Measurements from ENCODE around the gene CDYL. TPM values are rescaled to one million over a fixed set of nuclear protein-coding genes. Genes with fewer than 3 reads are reported as not detected.

Gene CDYL, protein sequence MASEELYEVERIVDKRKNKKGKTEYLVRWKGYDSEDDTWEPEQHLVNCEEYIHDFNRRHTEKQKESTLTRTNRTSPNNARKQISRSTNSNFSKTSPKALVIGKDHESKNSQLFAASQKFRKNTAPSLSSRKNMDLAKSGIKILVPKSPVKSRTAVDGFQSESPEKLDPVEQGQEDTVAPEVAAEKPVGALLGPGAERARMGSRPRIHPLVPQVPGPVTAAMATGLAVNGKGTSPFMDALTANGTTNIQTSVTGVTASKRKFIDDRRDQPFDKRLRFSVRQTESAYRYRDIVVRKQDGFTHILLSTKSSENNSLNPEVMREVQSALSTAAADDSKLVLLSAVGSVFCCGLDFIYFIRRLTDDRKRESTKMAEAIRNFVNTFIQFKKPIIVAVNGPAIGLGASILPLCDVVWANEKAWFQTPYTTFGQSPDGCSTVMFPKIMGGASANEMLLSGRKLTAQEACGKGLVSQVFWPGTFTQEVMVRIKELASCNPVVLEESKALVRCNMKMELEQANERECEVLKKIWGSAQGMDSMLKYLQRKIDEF
- 18.1 and 27.8 TPM in 2 replicates for total RNA-seq

- DNase-seq (ENCODE audit: low read depth in 2 of 2), result peak; percentile 92 to 95
Observed at GRCh38 chr6:4776131-4776492, at the start of gene CDYL. TSS of gene CDYL (plus strand) at chr6:4776404. CDS start at chr6:4776784, 380 bp downstream.

DNA sequence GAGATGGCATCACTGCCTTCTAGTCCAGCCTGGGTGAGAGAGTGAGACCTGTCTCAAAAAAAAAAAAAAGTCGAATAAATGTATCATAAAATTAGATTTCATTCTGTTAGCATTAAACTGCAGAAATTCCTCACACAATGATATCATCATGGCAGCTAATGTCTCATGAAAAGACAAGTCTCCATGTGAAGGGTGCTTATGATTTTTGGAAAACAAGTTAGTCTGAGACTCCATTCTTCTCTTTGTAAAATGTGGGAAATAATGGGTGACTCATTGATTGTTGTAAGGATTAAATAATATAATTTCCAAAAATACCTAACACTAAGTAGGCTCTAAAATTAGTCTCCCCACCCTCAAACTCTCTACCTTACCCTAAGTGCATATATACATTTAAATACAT lies 49.6 kb upstream of the CDYL start:
- DNase-seq (ENCODE audit: low read depth in 2 of 2), result no peak

- no peak for DNase-seq (ENCODE audit: low read depth in 2 of 2)
Observed at GRCh38 chr6:4727217-4727616, 49.0 kb upstream of the CDYL start.

DNA sequence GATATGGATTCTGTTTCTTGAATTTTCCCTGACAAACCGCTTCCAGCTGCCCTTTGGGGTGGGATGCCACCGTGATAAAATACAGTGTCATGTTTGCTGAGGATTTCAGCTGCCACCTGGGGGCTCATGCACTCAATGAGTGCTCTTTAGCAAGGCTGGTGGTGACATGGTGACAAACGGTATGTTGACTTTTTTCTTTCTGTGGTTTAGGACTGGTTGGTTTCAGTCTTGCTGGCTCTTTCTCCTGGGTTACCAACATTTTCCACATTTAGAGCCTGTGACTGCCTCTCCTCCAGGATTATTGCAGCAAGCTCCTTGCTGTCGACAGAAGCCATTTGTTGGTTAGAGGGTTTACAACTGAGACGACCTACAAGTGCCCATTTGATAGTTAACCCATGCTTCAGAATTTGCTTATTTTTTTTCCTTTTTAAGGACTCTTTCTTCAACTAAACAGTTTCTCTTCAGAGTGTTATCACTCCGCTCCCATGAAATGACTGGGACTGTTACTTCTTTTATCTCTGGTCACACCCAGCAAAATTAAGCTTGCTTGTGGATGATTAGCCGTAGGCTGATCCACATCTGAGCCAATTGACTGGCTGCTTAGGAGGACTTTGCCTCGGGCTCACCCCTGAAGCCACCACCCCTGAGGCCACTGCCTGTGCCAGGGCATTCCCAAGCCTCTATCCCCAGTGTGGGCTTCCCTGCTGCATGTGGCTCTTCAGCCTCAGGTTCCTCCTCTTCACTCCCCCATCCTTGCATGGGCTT lies 48.4 kb upstream of the CDYL start:
- no peak for DNase-seq (ENCODE audit: low read depth in 2 of 2)

DNA sequence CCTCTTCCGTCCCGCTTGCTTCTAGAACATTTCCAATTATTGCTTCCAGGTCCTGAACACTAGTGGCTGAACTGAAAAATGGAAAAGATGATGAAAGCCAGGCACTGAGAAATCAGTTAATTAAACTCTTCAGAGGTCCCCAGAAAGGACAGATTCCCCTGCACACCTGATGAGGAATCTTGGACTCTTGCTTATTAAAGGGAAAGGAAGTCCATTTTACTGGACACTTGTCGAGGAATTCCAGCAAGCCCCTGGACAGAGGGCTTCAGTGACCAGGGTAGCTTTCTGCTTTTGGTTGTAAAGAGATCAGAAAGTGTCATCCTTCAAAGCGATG lies 47.8 kb upstream of the CDYL start:
- no peak for DNase-seq (ENCODE audit: low read depth in 2 of 2)

DNA sequence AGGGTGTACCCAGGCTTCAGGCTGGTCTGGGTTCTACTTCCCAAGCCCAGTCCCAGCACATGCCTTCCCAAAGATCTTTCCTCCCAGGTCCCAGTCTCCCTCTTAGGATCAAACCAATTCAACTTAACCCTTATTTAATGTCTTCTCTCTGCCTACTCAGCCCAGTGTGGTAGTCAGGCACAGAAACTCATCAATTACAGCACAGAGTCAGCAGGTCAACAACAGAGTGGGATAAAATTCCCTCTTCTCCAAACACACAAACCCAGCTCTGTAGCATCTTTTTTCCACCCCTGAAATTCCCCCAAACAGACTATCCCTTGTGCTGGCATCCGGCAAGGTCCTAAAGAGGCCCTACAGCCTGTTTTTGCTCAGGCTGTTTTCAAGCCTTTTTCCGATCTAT lies 47.3 kb upstream of the CDYL start:
- DNase-seq (ENCODE audit: low read depth in 2 of 2), result no peak

DNA sequence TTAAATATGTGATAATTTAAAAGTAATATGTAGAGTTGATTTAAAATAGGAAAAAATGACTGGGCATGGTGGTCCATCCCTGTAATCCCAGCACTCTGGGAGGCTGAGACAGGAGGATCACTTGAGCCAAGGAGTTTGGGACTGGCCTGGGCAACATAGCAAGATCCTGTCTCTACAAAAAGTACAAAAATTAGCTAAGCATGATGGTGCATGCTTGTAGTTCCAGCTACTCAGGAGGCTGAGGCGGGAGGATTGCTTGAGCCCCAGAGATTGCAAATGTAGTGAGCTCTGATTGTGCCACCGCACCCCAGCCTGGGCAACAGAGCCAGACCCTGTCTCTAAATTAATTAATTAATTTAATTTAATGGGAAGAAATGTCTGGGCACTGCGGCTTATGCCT lies 44.2 kb upstream of the CDYL start:
- no peak for DNase-seq (ENCODE audit: low read depth in 2 of 2)

GRCh38 chr6:4732691-4733315 lies 43.4 kb upstream of the CDYL start:
- peak; percentile 58 to 95 for DNase-seq (ENCODE audit: low read depth in 2 of 2)

GRCh38 chr6:4736371-4736873 lies 39.8 kb upstream of the CDYL start:
- no peak for DNase-seq (ENCODE audit: low read depth in 2 of 2)

DNA sequence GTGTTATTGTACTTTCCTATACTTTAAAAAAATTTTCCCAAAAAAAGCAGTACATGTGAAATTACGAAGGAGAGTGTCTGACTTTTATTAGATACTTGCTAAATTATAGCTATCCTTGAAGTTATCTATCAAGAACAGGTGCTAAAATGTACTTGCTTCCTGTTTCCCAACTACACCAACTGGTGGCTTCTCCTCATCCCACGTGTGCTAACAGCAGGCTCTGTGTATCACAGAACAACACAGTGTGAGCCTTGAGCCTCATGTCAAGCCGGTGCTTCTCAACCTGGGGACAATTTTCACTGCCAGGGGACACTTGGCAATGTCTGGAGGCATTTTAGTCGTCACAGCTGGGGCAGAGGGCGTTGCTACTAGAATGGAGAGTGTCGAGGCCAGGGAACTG lies 36.2 kb upstream of the CDYL start:
- DNase-seq (ENCODE audit: low read depth in 2 of 2), result no peak

DNA sequence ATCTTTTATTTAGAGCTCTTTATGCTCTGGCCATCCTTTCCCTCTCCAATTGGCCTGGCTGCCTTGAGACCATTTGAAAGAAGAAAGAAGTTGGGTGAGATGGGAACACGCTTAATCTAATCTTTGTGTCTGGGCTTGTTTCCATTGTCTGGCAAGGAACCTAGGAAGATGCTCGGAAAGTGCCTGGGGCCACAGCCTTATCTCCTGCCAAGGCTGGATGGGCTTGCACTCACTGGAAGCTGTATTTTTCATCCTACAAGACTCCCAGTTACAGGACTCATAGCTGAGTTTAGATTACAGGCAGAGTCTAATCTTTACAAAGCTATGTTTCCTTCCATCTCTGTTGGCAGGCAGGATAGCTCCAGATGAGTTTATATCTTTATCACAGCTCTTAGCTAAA lies 33.1 kb upstream of the CDYL start:
- DNase-seq (ENCODE audit: low read depth in 2 of 2), result no peak

- DNase-seq (ENCODE audit: low read depth in 2 of 2), result no peak
Observed at GRCh38 chr6:4743926-4744325, 32.3 kb upstream of the CDYL start.

- DNase-seq (ENCODE audit: low read depth in 2 of 2), result no peak
Observed at GRCh38 chr6:4747588-4747987, 28.6 kb upstream of the CDYL start.

DNA sequence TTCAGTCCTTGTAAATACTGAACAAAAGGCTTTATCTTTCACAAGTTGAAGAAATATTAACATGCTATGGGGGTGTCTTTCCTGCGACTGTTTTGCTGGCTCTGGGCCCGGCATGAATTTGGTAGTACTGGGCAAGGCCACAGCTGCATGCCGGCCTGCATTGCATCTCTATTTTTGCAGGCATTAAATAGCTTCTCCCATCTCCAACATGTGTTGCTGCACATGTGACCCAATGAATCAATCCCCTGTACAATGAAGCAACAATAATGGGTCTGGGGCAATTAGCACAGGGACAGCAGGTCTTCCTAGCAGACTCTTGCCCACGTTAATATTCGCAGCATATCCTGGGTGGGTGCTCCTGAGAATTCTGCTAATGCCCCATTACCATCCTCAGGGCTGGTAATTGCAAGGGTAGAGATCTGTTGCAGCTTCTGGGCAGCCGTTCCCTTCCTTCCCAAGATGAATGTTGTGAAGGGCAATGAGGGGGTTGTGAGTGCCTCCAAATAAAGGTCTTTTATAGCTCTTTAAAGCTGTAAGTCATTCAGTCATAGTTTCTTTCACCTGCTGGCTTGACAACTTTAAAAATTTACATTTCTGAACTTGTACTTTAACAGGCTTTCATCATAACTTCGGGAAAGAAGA lies 24.3 kb upstream of the CDYL start:
- no peak for DNase-seq (ENCODE audit: low read depth in 2 of 2)

- DNase-seq (ENCODE audit: low read depth in 2 of 2), result no peak
Observed at GRCh38 chr6:4756247-4756646, 20.0 kb upstream of the CDYL start.

DNA sequence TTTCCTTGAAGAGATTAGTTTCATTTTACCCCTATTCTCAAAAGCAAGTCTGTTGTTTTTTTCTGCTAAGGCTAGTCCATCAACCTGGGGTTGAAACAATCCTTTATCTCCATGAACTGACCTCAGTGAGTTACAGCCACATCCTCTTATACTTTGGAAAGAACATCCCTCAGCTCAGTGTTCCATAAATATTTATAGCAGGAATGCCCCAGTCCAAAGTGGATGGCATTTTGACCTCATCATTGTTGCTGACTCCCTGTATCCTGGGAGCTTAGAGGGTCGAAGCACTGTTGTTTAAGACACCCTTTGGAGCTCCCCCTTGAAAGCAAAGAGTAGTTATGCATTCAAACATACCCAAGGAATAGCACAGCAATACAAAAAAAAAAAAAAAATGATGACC lies 16.2 kb upstream of the CDYL start:
- DNase-seq (ENCODE audit: low read depth in 2 of 2), result no peak

- no peak for DNase-seq (ENCODE audit: low read depth in 2 of 2)
Observed at GRCh38 chr6:4760773-4761172, 15.4 kb upstream of the CDYL start.

GRCh38 chr6:4762294-4762693 lies 13.9 kb upstream of the CDYL start:
- no peak for DNase-seq (ENCODE audit: low read depth in 2 of 2)

DNA sequence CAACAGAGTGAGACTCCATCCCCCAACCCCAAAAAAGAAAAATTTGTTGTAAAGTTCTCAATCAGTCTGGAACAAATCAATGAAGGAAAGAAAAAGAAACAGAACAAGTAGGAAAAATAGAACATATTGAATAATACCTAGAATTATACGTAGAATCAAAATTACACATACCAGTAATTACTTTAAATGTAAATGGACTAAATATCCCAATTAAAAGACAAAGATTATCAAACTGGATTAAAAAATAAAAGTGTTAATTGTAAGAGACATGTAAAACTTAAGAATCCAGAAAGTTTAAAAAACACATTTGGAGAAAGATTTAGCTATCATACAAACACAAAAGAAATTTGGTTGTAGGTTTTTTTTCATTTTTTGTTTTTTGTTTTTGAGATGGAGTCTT lies 12.3 kb upstream of the CDYL start:
- no peak for DNase-seq (ENCODE audit: low read depth in 2 of 2)

- DNase-seq (ENCODE audit: low read depth in 2 of 2), result no peak
Observed at GRCh38 chr6:4768815-4769214, 7.4 kb upstream of the CDYL start.

- no peak for DNase-seq (ENCODE audit: low read depth in 2 of 2)
Observed at GRCh38 chr6:4772750-4773149, 3.5 kb upstream of the CDYL start.

- no peak for DNase-seq (ENCODE audit: low read depth in 2 of 2)
Observed at GRCh38 chr6:4773181-4773580, 3.0 kb upstream of the CDYL start.

Measured in lung microvascular endothelial cell (primary cell).